ENCODE results near the gene GLIPR1L1.

The GLIPR1L1 gene

DNA sequence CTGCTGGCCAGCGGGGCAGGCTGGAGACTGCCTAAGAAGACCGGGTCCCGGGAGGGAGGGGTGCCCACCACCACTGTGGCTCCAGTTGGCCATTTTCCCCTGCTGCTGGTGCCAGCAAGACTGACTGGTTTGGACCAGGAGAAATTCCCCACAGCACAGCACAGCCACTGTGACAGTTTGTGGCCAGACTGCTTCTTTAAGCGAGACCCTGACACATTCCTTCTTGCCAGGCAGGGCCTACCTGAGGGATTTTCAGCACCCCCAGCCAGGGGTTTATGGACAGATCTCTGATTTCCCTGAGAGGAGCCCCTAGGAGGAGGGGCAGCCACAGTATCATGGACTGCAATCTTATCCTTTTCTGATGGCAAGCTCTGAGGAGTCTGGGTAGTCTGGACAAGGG, 15.5 kb downstream of the GLIPR1L1 start:
- no peak for DNase-seq (ENCODE audit: extremely low read depth, low read depth)
- TF ChIP-seq, protein P1, sequence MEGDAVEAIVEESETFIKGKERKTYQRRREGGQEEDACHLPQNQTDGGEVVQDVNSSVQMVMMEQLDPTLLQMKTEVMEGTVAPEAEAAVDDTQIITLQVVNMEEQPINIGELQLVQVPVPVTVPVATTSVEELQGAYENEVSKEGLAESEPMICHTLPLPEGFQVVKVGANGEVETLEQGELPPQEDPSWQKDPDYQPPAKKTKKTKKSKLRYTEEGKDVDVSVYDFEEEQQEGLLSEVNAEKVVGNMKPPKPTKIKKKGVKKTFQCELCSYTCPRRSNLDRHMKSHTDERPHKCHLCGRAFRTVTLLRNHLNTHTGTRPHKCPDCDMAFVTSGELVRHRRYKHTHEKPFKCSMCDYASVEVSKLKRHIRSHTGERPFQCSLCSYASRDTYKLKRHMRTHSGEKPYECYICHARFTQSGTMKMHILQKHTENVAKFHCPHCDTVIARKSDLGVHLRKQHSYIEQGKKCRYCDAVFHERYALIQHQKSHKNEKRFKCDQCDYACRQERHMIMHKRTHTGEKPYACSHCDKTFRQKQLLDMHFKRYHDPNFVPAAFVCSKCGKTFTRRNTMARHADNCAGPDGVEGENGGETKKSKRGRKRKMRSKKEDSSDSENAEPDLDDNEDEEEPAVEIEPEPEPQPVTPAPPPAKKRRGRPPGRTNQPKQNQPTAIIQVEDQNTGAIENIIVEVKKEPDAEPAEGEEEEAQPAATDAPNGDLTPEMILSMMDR (IDR thresholded peaks at IDR 0.05; ENCODE audit: low read depth, low read length): no peak

DNA sequence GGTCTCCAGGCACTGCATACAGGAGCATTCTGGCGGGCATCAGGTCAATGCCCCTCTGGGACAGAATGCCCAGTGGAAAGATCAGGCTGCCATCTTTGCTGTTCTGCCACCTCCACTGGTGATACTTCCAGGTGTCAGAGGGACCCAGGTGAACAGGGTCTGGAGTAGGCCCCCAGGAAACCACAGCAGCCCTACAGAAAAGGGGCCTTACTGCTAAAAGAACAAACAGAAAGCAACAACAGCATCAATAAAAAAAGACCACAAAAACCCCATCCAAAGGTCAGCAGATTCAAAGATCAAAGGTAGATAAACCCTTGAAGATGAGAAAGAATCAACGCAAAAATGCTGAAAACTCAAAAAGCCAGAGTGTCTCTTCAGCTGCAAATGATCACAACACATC, 15.9 kb downstream of the GLIPR1L1 start:
- TF ChIP-seq, protein P1 (IDR thresholded peaks at IDR 0.05; ENCODE audit: low read depth, low read length): no peak
- no peak for DNase-seq (ENCODE audit: extremely low read depth, low read depth)

DNA sequence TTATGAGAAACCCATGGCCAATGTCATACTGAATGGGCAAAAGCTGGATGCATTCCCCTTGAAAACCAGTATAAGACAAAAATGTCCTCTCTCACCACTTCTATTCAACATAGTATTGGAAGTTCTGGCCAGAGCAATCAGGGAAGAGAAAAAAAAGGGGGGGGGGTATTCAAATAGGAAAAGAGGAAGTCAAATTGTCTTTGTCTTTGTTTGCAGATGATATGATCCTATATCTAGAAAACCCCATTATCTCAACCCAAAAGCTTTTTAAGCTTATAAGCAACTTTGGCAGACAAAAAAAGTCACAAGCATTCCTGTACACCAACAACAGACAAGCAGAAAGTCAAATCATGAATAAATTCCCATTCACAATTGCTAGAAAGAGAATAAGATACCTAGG, 19.5 kb downstream of the GLIPR1L1 start:
- TF ChIP-seq, protein P1 (IDR thresholded peaks at IDR 0.05; ENCODE audit: low read depth, low read length): no peak
- no peak for DNase-seq (ENCODE audit: extremely low read depth, low read depth)

DNA sequence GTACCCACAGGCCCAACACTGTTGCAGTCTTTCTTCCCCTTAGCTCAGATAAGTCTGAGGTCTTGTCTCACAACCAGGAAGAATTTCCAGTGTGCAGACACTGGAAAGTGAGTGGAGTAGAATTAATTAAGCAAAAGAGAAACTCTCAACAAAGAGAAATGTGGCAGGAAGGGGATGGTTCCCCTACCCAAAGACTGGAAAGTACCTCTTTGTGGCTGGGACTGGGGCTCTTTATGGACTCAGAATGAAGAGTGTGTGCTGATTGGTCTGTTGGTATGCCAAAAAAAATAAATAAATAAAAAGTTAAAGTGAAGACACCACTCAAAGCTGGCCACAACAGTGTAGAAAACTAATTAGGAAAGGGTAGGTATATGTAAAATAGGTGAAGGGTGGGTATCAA, 26.4 kb downstream of the GLIPR1L1 start:
- no peak for DNase-seq (ENCODE audit: extremely low read depth, low read depth)
- TF ChIP-seq, protein P1 (IDR thresholded peaks at IDR 0.05; ENCODE audit: low read depth, low read length): no peak

DNA sequence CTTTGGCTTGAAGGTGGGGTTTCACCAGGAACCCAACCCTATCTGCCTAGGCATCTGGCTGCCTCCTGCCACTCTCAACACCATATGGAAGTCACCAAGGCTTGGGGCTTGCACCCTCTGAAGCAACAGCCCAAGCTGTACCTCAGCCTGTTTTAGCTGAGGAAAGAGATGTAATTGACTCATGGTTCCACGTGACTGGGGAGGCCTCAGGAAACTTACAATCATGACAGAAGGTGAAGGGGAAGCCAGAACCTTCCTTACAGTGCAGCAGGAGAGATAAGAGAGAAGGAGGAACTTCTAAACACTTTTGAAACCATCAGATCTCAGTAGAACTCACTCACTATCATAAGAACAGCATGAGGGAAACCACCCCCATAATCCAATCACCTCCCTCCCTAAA, 26.9 kb downstream of the GLIPR1L1 start:
- TF ChIP-seq, protein P1 (IDR thresholded peaks at IDR 0.05; ENCODE audit: low read depth, low read length): no peak
- DNase-seq (ENCODE audit: extremely low read depth, low read depth): no peak

DNA sequence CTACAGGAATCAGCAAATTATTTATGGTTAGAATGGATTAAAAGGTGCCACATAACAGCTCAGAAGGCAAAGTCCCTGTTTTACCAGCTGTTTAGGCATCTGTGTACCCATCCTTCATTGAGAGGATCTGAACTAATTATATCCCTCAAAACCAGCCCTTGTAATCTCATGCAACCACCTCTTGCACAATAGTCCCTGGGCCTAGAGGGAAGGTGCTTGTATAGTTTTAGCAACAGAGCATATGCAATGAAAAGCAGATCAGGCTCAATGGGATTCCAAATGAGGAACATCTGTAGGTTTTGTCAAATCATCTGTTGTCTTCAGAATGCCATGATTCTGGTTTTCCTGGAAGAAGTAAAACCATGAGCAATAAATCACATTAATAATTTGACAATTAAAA, 30.4 kb downstream of the GLIPR1L1 start:
- peak; percentile 66 for DNase-seq (ENCODE audit: extremely low read depth, low read depth)

DNA sequence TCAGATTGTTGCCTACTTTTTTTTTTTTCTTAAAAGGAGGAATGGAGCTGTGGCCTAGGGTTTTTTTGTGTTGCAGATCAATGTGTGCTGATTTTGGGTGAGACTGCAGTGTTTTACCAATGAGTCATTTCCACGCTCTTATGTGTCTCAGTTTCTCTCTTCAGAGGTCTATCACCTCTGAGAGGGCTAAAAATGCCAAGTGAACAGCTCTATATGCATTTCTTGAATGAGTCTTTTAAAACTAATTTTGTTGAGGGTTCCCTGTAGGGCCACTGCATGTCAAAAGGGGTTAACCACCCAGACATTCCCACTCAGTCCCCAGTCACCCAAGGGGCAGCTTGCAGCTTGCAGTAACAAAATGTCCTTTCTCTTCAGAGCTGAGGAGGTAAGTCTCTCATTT, 32.2 kb downstream of the GLIPR1L1 start:
- no peak for DNase-seq (ENCODE audit: extremely low read depth, low read depth)
- TF ChIP-seq, protein P1 (IDR thresholded peaks at IDR 0.05; ENCODE audit: low read depth, low read length): no peak

More for the DNA sequence above, 30.4 kb downstream of the GLIPR1L1 start:
- TF ChIP-seq, protein P1 (IDR thresholded peaks at IDR 0.05; ENCODE audit: low read depth, low read length): no peak
